VCaP (cell line): ENCODE measurements around the gene HELZ.
"Not testable (repeated sequence)": the region's sequence is repeated elsewhere in the genome, so short reads cannot be mapped to it uniquely, and the experiment has no call there.

Experiments
- H3K27ac ChIP-seq: fragments of 450-650 bp; 2 replicates; pipeline ENCODE4 v1.5.1; 2017
- CTCF ChIP-seq: fragments of 450-650 bp; conservative IDR thresholded peaks from 2 replicates; pipeline ENCODE4 v1.5.1; 2017; ENCODE audit warnings: mild to moderate bottlenecking, moderate library complexity

Gene HELZ

GRCh38 chr17:67107811-67108775, 136.9 kb downstream of the HELZ start:
- H3K27ac ChIP-seq = no peak overlapping the region
- no peak for TF ChIP-seq CTCF

GRCh38 chr17:67107171-67107570, 137.8 kb downstream of the HELZ start:
- TF ChIP-seq CTCF = no peak
- H3K27ac ChIP-seq = no peak overlapping the region

- TF ChIP-seq CTCF = no peak
- H3K27ac ChIP-seq = no peak overlapping the region
These were observed 139.8 kb downstream of the HELZ start for GRCh38 chr17:67105213-67105612.

- not testable (repeated sequence) for H3K27ac ChIP-seq
These were observed 140.4 kb downstream of the HELZ start for GRCh38 chr17:67104641-67105040.

- TF ChIP-seq CTCF = no peak
- no peak overlapping the region for H3K27ac ChIP-seq
These were observed 147.0 kb downstream of the HELZ start for GRCh38 chr17:67098006-67098405.

GRCh38 chr17:67096609-67097008, 148.4 kb downstream of the HELZ start:
- no peak for TF ChIP-seq CTCF
- H3K27ac ChIP-seq = no peak overlapping the region

- no peak overlapping the region for H3K27ac ChIP-seq
- TF ChIP-seq CTCF = no peak
These were observed 149.2 kb downstream of the HELZ start for GRCh38 chr17:67095803-67096202.

GRCh38 chr17:67095291-67095690, 149.7 kb downstream of the HELZ start:
- not testable (repeated sequence) for H3K27ac ChIP-seq
